NCI-H2227 treated with DMSO at 0.1 percent for 48 hours (cell line): Measurements from ENCODE around the gene FAR2.
"Not testable (repeated sequence)": the region's sequence is repeated elsewhere in the genome, so short reads cannot be mapped to it uniquely, and the experiment has no call there.

Experiments
- DNase-seq: peaks from one replicate; lab custom pipeline; 2025; lab: John Stamatoyannopoulos, UW

FAR2 gene

DNA sequence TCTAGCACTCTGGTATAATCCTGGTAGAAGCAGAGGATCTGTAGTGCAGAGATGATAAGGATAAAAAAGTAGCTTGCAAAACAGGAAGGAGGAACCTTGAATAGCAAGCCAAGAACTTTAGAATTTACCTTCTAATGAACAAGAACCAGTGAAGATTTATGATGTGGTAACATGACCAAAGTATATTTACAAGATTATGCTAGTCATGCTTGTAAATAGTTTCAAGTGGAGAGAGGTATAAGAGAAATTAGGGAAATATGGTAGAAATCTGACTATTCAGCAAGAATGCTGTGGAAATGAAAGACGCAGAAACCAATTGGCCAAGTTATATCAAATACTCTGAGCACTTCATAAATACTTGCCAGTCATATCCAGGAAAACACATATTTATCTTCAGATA is 184.1 kb downstream of the FAR2 start:
- no peak for DNase-seq

DNA sequence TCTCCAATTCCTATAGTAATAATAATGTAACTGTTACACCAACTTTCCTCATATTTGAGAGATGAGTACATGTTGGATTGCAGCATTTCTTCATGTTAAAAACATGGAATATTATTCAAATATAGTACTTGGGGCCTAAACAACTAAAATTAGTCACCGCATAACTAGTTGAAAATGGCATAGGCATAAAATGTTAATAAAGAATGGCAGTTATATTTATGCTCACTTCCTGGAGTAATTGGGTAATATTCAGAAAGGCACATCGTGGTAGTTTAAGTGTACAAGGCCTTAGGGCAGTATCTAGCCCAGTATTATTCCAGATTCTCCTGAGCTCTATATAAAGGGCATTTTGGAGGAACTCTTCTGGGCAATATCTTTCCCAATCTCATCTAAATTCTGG is 185.9 kb downstream of the FAR2 start:
- DNase-seq = no peak

DNA sequence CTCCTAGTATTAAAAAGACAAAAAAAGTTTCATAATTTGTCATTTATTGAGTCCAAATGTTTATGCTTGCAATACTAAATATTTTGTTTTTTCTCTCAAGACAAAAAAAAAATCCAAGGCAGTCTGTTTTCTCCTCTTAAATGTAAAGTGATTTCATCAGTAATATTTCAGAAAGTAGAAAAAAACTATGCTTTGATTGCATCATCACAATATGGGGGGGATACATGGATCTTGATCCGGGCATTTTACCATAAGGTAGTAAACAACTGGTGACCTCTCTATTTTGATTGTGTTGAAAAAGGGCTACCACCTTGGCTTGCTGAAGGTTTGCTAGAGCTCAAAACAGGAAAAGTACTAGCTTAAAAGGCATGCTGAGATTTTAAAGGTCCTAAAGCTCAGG is 188.2 kb downstream of the FAR2 start:
- DNase-seq = no peak

DNA sequence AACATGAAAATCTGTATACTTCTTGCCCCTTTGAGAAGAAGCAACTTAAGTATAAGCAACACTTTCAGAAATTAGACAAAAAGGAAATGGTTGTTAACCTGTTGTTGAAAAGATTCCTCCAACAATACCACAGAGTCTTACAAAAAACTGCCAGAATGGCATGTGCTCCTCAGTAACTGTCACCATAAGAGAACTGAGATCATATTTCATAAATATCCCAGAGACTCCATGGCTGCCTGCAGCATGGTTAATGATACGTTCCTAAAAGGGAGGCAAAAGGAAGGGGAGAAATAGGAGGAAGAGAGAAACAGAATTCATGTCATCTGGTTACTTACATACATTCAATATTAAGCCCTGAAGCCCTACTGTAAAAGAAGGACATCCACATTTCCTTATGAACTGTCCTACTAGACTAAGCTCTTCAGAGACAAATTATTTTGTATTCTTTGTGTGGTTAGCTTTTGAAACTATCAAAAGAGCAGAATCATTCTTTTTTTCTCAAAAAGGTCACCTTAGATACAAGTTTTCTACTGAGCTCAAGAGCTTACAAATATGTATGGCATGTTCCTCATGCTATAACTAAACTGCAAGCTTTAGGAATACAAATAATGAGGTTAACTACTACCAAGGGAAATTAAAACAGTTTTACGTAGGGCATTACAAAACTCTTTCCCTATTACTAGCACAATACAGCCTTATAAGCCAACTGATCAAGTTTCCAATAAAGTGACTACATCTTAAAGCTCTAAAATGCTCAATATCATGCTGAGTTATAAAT is 194.1 kb downstream of the FAR2 start:
- no peak for DNase-seq

DNA sequence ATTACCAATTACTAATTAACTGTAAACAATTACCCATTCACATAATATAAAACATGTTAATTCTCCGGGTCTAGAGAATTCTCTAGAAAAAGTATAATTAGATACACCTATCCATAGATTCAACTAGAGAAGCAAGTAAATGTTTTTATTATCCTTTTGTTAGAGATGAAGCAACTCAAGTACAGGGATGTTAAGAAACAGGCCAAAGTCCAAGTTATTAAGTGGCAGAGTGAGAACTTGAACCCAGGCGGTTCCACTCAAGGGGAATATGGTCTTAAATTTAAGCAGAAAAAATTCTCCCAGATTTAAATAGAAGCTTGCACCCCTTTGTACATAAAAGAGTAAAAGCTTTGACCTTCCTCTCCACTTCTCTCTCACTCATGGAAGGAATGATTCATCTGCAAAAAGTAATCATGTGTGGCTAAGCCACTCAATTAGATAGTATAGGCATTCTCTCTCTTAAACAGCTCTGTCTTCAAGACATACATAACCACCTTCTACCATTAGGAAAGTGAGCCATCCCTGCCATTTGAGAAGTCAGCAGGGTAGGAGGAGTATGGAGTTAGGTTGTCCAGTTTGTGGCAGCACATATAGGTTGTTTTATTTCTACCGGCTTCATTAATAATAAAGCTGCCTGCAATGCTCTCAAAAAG is 197.8 kb downstream of the FAR2 start:
- no peak for DNase-seq

DNA sequence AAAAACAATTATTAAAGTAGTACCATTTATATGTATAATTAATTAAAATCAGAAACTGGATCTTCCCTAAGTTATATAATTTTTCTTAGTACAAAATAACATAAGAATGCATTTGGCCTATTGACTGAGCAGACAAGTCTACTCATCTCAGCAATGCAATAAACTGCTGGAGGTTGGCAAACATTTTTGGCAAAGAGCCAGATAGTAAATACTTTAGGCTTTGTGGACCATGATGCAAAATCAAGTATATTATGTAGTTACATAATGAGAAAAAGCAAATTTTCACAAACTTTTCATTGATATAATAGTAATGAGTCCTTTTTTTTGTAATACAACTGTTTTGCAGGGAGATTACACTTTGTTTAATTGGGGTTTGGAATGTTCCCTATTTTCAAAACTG is 201.0 kb downstream of the FAR2 start:
- no peak for DNase-seq

DNA sequence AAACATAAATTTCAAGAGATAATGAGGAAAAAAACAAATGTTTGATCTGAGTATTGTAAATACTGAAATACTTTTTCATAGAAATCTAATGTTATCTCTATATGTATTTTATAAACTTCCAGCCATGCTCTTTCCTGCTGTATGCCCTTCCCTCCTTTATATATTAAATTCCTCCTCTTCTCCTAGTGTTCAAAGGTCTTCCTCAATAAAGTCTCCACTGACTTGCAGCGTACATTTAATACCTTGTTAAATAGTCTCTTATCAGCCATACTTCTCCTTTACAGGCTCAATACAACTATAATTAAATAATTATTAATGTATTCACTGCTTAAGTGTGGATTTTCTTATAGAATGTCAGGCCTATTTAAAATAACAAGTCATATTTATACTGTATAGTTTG is 205.9 kb downstream of the FAR2 start:
- no peak for DNase-seq

DNA sequence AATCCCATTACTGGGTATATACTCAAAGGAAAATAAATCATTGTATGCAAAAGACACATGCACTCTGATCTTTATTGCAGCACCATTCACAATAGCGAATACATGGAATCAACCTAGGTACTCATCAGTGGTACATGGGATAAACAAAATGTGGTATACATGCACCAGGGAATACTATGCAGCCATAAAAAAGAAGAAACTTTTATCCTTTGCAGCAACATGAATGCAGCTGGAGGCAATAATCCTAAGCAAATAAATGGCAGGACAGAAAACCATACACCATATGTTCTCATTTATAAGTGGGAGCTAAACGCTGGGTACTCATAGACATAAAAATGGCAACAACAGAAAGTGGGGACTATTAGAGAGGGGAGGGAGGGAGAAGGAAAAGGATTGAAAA is 216.0 kb downstream of the FAR2 start:
- DNase-seq = no peak

DNA sequence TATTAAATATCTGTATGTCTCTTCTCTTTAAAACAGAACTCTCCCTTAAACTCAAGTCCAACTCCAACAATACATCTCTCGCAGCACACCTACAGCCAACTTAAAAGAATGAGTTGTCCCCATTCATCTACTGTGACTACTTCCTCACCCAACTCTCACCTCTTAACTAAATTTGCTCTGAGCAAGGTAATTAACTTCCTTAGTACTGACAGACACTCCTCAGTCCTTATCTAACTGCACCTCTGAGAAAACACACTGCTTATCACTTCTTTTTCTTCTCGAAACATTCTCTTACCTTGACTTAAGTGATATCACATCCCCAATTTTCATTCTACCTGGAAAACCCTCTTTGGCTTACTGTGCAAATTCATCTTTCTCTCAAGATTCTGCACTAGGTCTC is 224.9 kb downstream of the FAR2 start:
- DNase-seq = no peak

DNA sequence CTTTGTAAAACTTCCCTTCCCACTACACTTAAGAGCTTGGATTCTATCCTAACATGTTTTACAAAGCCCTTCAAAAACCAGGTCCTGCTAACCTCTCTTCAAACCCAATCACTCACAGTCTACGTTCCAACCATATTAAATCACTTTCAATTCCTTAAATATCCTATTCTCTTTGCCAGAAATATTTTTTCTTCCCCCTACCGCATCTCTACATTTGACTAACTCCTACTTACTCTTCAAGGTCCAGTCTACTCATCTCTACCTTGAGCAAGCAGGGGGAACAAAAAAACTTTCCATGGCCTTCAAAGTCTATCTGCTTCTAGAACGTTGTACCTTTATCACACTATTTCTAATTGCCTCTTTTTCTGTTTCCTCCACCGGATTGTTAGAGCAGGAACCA is 225.8 kb downstream of the FAR2 start:
- DNase-seq = no peak

DNA sequence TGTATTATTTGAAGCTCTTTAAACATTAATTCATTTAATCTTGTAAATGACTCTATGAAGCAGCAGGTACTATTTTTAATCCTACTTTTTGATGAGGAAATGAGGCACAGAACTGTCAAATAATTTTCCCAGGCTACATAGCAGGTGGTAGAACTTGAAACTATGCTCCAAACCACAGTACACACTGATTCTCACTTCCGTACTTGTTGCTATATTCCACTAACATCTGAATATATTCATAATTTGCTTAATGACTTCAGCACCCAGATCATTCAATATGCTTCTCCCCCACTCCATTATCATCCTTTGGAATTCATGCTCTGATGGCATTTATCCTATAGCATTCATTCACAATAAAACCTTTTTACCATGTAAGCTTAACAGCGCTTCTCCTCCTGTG is 227.0 kb downstream of the FAR2 start:
- no peak for DNase-seq

DNA sequence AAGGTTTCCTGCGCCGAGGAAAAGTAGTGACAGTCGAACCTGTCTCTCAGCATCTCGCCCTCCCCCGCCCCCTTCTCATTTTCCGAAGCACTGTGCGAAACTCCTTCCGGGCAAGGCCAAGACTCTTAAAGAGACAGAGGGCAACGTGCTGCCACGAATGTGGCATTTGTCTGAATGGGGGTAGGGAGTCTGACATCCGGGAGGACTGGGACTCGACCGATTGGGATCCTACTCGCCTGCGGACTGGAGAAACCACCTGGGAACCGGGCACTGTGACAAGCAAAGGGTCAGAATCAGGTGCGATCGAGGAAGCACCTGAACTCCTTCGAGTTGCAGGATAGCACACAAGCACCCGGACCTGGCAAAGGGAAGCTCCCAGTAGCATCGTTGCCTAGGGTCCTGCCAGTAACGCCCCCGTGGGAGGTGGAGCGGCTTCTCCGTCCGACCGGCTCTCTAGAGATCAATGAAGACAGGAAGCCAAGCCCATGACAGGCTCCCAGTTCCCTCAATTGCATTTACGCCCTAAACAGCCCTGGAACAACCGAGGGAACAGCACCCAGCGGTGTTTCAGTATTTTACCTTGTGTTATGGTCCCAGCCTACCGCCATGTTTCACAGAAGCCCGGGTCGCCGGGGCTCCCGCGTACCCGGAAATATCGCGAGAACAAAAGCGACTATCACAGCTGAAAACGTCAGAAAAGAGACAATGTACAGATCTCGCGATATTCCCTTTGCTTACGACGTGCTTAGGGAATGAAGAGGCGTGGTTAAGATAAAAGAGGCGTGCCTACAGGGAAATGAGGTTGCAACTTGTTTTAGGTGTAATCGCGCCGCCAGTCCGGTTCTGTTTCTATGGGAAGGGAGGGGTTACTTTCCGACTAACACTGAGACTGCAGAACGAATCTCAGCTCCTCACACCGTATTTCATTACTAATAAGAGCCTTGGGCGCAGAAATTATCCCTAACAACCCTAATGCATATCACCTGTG is 231.8 kb downstream of the FAR2 start, which contains the start of gene ERGIC2:
Gene ERGIC2 (minus strand): TSS at position 637 of the 988 bp plus-strand sequence. CDS start 9,539 bp downstream, outside the sequence.
- DNase-seq = peak; percentile 95

DNA sequence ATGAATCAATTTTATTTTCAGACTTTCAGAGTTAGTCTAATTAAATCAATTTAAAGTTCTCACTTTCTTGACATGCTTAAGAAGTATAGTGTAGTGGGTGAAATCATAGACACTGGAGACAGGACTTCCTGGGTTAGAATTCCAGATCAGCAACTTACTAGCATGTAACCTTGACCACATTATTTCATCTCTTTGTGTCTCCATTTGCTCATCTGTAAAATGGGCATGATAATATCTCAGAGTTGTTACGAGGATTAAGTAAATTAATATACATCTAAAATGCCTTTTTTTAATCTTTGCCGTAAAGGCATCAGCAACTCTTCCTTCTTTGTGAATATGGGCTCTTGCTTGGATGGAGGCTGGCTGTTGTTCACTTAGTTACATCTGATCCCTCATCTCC is 233.2 kb downstream of the FAR2 start:
- DNase-seq = no peak

DNA sequence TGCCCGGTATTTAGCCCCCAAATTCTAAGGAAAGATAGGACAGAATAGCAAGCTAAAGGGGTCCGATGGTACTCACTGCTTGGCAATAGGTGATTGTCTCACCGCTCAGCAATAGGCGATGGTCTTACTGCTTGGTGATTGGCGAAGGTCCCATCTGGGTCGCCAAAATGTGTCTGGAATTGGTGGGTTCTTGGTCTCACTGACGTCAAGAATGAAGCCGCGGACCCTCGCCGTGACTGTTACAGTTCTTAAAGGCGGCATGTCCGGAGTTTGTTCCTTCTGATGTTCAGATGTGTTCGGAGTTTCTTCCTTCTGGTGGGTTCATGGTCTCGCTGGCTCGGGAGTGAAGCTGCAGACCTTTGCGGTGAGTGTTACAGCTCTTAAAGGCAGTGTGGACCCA is 236.1 kb downstream of the FAR2 start:
- not testable (repeated sequence) for DNase-seq
